ENCODE results near the gene FCHO1.

FCHO1 gene

DNA sequence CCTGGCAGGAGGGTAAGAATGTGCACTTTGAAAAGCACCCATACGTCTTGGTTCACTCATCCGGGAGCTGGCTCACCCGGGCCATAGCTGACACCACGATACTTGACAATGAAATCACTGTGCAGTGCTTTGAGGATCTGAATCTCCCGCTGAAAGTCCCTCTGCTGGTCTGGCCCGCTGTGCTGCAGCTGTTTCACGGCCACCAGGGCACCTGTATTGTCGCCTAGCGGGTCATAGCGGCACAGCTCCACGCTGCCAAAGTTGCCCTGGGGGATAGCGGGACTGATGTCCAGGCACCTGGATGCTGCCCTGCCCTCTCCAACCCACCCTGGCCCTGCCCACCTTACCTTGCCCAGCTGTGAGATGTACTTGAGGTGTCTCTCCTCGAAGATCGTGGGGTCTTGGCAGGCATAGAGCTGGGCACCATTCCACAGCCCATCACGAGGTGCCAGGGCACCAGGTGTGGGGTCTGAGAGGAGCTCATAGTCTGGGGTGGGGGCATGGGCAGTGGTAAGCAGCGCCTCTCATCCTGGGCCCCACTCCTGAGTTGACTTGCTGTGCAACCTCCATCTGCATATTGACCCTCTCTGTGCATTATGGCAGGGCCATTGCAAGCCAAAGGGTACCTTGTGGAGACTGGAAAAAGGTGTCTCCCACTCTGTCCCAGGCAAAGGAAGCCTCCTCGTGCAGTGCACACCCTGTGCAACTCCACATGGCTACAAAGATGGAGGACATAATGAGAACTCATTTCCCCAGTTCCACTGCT, 81.3 kb downstream of the FCHO1 start:
- DNase-seq = no peak

DNA sequence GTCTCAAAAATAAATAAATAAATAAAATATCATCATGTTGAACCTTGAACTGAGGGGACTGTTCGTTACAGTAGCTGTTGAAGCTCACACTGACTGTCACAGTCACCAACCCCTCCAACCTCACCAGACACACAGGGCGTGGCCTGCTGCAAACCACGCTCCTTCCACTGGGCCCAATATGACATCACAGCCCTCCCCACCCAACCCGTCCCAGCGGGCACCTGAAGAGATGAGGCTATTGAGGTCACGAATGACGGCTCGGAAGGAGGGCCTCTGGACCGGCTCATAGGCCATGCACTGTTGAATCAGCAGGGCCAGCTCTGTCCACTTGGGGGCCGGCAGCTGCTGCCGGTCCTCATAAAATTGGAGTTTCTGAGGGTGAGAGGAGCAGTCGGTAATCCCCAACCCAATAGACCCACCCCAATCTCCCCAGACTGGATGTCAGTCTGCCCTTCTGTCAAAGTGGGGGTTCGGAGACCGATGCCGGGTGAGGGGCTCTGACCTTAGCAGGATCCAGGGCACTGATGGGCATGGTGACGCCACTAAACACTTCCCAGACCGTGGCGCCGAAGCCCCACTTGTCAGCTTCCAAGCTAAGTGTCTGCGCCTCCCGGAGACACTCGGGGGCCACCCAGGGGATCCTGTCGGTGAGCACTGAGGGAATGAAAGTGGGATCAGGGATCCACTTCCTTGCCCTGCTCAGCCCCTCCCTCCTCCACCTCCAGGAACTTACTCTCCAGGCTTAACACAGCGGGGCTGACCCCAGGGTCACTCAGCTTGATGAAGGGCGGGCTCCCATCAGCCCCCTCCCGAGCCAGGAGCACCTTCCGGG, 83.3 kb downstream of the FCHO1 start:
- DNase-seq = no peak

DNA sequence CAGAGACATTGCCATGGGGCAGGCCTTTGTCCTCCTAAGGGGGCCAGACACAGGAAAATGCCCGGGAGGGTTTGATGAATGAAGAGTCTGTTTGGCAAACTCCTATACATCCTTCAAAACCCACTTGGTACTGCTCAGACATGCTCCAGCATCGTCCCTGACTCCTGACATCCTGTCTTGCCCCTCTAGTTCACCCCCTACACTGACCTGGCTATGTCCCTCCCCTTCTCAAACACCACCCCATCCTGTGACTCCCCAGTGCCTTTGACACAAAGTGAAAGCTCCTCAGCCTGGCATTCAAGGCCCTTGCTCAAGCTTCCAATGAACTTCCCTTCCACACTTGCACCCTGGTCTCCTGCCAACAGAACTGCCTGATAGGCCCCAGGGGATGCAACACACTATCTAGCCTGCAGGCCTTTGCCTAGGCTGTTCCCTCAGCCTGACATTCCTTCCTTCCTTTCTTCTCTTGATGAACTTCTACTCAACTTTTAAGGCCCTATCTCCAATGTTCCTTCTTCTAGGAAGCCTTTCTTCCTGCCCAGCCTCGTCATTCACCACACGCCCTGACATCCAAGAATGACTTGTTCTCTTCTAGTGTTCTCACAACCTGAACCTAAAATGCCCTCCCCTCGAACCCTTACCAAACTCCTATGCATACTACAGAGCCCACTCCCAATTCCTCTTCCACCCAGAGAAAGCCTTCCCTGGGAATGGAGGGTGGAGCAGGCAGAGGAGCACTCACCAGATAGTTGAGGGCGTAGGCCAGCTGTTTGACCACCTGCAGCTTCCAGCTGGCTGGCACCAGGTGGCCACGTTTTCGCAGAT, 84.1 kb downstream of the FCHO1 start:
- no peak for DNase-seq

DNA sequence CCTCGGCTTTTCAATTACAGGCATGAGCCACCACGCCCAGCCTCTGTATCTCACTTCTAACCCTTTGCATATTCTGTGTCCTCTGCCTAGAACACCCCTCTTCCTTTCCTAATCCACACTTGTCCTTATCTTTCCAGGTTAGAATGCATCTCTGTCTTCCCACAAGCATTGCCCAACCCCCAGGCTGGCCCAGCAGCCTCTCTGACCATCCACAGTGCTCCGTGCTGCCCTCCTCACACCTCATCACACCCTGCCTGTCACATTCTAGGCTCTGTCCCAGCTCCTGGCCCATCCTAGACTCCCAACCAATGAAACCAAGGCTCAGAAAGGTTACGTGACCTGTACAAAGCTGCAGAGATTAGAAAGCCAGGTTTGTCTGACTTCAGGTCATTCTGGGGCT, 85.3 kb downstream of the FCHO1 start:
- no peak for DNase-seq

DNA sequence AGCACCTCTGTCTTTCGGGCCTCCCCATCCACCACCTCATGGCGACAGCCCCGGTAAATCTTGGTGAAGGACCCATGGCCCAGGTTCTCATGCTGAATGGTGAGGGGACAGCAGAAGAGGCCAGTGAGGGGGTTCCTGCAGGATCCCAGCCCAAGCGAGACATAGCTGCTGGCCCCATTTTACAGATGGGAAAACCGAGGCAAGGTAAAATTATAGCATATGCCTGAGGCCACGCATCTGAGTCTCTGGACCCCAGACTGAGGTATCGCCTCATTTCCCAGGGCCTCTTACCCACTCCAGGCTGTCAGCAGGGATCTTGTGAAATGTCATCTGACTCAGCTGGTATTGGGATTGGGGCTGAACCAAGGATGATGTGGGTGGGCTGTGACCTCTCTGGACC, 86.7 kb downstream of the FCHO1 start:
- DNase-seq = no peak
